Measurements from ENCODE around the gene HHIP.

The HHIP gene

GRCh38 chr4:144658015-144658567 is 12.1 kb downstream of the HHIP start:
- DNase-seq, result no peak

- no peak for DNase-seq
Observed at GRCh38 chr4:144658903-144659302, 12.9 kb downstream of the HHIP start.

- DNase-seq, result no peak
Observed at GRCh38 chr4:144659447-144659846, 13.5 kb downstream of the HHIP start.

GRCh38 chr4:144663834-144664475 is 18.0 kb downstream of the HHIP start:
- no peak for DNase-seq

GRCh38 chr4:144666539-144667175 is 20.7 kb downstream of the HHIP start:
- DNase-seq, result no peak

GRCh38 chr4:144667500-144667899 is 21.5 kb downstream of the HHIP start:
- DNase-seq, result no peak

- no peak for DNase-seq
Observed at GRCh38 chr4:144670776-144671175, 24.8 kb downstream of the HHIP start.

- DNase-seq, result no peak
Observed at GRCh38 chr4:144674711-144675110, 28.8 kb downstream of the HHIP start.

- DNase-seq, result no peak
Observed at GRCh38 chr4:144681806-144682205, 35.9 kb downstream of the HHIP start.

GRCh38 chr4:144683516-144683915 is 37.6 kb downstream of the HHIP start:
- no peak for DNase-seq

GRCh38 chr4:144685911-144686310 is 40.0 kb downstream of the HHIP start:
- DNase-seq, result no peak

GRCh38 chr4:144686921-144687320 is 41.0 kb downstream of the HHIP start:
- DNase-seq, result no peak

- no peak for DNase-seq
Observed at GRCh38 chr4:144687466-144687865, 41.5 kb downstream of the HHIP start.

- DNase-seq, result no peak
Observed at GRCh38 chr4:144688035-144688569, 42.1 kb downstream of the HHIP start.

- no peak for DNase-seq
Observed at GRCh38 chr4:144689125-144689524, 43.2 kb downstream of the HHIP start.

GRCh38 chr4:144695721-144696120 is 49.8 kb downstream of the HHIP start:
- DNase-seq, result no peak

GRCh38 chr4:144696376-144696775 is 50.4 kb downstream of the HHIP start:
- DNase-seq, result no peak

GRCh38 chr4:144699565-144699964 is 53.6 kb downstream of the HHIP start:
- DNase-seq, result no peak

- no peak for DNase-seq
Observed at GRCh38 chr4:144701683-144702233, 55.8 kb downstream of the HHIP start.

- DNase-seq, result no peak
Observed at GRCh38 chr4:144703494-144703893, 57.5 kb downstream of the HHIP start.

- no peak for DNase-seq
Observed at GRCh38 chr4:144705601-144706590, 59.9 kb downstream of the HHIP start.

GRCh38 chr4:144709159-144709558 is 63.2 kb downstream of the HHIP start:
- DNase-seq, result no peak

Measured in effector CD8-positive, alpha-beta T cell (primary cell).